ENCODE data around the gene BRSK2.

BRSK2 gene

GRCh38 chr11:1397146-1397861 is 7.6 kb downstream of the BRSK2 start:
- DNase-seq (ENCODE audit: low spot score) = peak; percentile 98

DNA sequence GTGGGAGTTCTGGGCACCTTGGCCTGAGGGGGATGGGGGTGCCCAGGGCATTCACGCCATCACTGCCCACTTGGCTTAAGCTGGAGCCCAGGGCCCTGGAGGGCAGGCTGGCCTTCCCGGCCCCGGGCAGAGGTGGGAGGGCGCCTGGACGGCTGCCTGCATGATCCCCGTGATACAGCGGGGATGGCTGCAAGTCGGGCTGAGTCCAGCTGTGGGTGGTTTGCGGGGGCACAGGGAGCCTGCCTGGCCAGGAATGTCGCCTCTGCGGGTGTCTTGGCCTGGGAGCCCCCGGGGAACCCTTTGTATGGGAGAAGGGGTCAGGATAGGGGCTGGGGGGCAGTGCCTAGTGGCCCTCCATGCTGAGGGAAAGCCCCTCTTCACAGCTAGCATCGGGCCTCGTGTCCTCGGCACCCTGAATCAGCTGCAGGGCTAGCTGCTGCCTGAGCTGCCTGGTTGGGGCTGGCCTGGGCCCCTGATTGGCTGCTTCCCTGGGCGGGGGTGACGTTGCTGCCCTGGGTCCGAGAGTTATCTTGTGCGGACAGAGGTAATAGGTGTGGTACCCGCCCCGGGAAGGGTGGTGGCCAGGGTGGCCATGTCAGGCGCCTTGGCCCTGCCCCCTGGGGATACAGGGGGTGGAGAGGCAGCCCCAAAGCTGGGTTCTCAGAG is 8.3 kb downstream of the BRSK2 start:
- DNase-seq (ENCODE audit: low spot score) = no peak

DNA sequence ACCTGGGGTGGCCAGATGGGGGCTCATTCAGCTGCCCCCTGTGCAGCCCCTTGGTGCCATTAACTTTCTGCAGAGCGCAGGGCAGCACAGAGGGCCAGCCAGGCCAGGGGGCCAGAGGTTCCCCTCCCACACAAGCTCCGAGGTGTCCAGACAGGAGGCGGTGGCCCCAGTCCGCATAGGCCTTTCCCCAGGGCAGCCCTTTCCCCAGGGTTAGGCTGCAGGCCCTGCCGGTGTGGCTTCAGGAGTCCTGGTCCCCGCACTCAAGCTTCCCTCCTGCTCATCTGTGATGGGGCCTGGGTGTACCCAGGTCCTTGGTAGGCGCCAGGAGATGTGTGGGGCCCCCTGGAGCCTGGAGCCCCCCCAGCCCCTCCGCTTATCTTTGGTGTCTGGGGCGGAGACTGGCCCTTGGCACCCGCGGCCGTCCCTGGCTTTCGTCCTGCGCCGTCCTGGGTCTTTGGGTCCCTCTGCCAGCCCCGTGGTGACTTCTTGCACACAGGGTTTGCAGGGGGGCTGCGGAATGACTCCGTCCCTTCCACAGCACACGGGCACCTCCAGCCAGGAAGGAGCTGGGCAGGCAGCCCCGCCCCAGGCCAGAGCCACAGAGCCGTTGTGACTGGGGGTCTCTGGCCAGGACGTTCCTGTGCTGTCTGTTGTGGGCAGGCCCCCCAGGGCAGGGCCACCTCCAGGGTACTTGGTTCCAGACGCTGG is 8.9 kb downstream of the BRSK2 start:
- no peak for DNase-seq (ENCODE audit: low spot score)

DNA sequence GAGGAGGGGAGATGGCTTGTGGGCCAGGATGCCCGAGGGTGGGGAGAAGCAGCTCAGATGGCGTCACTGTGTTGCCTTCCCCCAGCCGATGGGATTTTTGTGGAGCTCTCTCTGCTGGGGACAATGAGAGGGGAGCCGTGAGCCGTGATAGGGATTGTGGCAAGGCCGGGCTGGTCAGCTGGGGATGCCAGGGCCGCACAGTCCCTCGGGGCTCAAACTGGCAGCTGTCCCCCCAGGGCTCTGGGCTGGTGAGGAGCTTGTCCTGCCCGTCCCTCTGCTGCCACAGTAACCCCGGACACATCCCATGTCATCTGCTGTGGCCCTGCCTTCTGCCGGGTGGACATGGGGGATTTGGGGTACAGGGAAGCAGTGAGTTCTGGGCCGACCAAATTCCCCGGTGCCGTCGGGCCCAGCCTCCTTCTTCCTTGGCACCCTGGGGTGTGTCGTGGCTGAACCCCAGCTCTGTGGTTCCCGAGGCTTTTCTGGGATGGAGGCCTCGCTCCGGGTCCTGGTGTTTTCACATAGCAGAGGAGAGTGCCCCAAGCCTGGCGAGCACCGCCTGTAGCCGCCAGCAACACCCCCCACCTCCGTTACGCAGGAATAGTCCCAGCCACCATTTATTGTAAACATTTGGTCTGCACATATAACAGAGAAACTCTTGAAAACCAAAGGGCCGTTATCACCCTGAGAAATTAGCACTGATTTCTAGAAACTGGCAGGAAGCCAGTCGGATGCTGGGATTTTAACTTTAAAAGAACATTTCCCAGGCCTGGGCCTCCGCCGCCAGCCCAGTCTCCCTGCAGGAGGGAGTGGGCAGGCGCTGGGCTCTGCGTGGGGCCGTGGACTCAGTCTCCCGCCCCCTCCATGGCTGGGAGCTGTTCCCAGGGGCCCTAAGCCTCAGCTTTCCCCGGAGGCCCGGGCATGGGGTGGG is 9.9 kb downstream of the BRSK2 start:
- DNase-seq (ENCODE audit: low spot score) = no peak

GRCh38 chr11:1400317-1401170 is 10.8 kb downstream of the BRSK2 start:
- no peak for DNase-seq (ENCODE audit: low spot score)

DNA sequence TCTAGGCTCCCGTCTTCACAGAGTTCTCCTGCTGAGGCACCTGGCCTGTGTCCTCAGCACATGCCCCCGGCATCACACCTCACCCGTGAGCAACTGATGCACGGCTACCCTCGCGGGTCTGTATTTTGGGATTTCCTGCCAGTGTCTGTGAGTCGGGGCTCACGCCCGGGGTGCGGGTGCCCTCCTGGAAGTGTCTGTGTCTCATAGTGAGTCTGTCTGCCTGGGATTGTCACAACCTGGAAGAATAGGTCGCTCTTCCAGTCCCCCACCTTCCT is 11.4 kb downstream of the BRSK2 start:
- DNase-seq (ENCODE audit: low spot score) = no peak

- DNase-seq (ENCODE audit: low spot score) = peak; percentile 78
Measured at GRCh38 chr11:1401656-1402221, 12.0 kb downstream of the BRSK2 start.

GRCh38 chr11:1402355-1403077 is 12.8 kb downstream of the BRSK2 start:
- DNase-seq (ENCODE audit: low spot score) = no peak

DNA sequence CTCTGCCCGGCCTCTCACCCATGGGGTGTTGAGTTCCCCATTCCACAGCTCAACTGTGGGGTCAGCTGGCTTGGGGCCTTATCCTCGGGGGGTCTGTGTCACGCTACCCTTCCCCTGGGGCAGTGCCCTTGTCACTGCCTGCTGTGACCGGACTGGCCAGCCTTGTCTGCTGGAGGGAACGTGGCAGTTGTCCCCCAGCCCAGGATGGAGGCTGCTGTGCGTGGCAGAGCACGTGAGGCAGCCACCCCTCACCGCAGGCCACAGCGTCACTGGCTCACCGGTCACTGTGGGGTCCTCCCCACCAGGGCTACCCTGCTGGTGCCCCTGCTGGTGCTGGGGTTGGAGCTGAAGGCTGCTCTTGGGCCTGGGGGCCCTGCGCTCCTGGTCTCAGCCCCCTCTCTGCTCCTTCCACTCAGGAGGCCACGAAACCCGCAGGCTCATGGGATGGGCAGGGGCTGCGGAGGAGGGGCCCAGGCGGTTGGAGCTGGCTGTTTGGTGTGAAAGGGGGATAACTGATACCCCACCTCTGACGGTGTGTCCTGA is 13.4 kb downstream of the BRSK2 start:
- DNase-seq (ENCODE audit: low spot score) = no peak

- DNase-seq (ENCODE audit: low spot score) = no peak
Measured at GRCh38 chr11:1403721-1404460, 14.2 kb downstream of the BRSK2 start.

DNA sequence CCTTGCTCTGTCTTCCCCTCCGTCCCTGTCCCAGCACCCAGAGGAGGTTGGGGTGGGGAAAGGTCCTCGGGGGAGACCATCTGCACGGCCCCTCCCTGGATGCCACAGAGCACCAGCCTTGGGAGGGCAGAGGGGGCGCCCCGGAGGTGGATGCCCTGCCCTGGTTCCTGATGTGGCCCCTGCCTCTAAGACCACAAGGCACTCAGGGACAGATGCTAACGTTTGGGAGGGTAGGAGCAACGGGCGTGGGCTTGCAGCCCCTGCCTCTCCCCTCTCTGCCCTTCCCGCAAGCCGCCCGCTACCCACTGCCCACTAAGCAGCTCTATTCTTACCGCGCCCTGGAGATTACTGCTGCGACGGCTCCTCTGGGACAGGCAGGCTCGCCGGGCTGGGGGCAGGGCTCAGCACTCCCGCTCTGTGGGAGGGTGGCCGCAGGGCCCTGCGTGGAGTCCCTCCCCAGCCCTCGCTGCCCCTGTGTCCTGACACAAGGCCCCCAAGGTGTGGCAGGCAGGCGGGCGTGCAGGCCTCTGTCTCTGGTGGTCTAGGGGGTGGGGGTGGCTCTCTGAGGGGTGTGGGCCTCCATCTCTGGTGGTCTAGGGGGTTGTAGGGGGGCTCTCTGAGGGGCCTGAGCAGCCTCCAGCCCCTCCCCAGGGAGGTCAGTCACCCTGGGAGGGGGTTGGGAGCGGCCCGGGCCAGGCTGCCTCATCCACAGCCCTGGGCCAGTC is 14.9 kb downstream of the BRSK2 start:
- DNase-seq (ENCODE audit: low spot score) = no peak

GRCh38 chr11:1405186-1406020 is 15.7 kb downstream of the BRSK2 start:
- no peak for DNase-seq (ENCODE audit: low spot score)

DNA sequence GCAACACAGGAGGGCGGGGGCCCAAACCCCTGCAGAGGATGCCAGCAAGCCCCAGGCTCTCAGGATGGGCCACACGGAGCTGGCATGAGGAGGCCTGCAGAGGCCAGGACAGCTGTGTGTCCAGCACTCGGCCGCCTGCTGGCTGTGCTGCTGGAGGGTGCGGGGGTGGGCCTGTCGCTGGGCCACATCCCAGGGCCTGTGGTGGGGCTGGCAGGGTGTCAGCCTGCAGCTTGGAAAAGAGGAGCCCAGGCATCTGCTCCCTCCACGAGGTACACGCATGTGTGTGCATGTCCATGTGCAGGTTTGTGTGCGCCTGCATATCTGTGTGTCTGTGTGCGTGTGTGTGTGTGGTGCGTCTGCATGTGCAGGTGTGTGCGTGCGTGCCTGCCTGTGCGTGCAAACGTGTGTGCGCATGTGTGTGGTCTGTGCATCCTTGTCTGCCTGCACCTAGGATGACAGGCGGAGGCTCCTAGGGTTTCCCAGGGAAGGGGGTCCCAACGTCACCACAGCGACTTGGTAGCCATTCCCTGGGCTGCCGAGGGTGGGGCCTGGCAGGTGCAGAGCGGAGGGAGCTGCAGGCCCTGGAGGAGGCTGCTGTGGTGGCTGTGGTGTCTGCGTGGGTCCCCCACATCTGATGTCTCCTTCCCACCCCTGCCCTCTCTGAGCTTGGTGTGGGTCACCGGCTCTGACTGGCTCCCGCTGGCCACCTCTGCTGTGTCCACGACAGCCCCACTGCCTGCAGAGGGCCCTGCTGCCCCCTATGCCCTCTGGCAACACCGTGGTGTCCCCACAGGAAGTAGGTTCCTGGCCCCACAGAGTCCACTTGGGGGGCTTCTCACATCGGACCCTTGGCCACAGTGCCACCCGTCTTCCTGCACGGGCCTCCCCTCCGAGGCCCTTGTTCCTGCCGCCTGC is 17.1 kb downstream of the BRSK2 start:
- DNase-seq (ENCODE audit: low spot score) = no peak

GRCh38 chr11:1407668-1408067 is 17.9 kb downstream of the BRSK2 start:
- DNase-seq (ENCODE audit: low spot score) = no peak

- DNase-seq (ENCODE audit: low spot score) = no peak
Measured at GRCh38 chr11:1408346-1408745, 18.6 kb downstream of the BRSK2 start.

GRCh38 chr11:1409108-1409851 is 19.5 kb downstream of the BRSK2 start:
- DNase-seq (ENCODE audit: low spot score) = no peak

Measured in globus pallidus (tissue), 1 donor.